HFFc6 (cell line): ENCODE results near the gene GCSAM. TPM values are rescaled to one million over a fixed set of nuclear protein-coding genes. Genes with fewer than 3 reads are reported as not detected.

Source experiments
- DNase-seq: peaks from one replicate; pipeline ENCODE4 v3.0.0-alpha.2; 2018
- H3K27ac Mint-ChIP-seq: 2 replicates; pipeline ENCODE4 v1.8.0; 2020; ENCODE audit warnings: mild to moderate bottlenecking, mixed read lengths
- H3K27me3 Mint-ChIP-seq: 2 replicates; pipeline ENCODE4 v1.8.0; 2021; ENCODE audit warnings: mild to moderate bottlenecking, moderate library complexity, mixed read lengths; ENCODE audit not compliant: insufficient read depth
- H3K36me3 Mint-ChIP-seq: 2 replicates; pipeline ENCODE4 v1.8.0; 2021; ENCODE audit warnings: low read depth, mixed read lengths
- H3K4me1 Mint-ChIP-seq: 2 replicates; pipeline ENCODE4 v1.8.0; 2020; ENCODE audit warnings: low read depth, mixed read lengths
- H3K4me3 Mint-ChIP-seq: 2 replicates; pipeline ENCODE4 v1.8.0; 2020; ENCODE audit warnings: mild to moderate bottlenecking, moderate library complexity, mixed read lengths
- H3K9me3 Mint-ChIP-seq: 2 replicates; pipeline ENCODE4 v1.8.0; 2020; ENCODE audit warnings: mild to moderate bottlenecking, mixed read lengths
- CTCF ChIP-seq: fragments of 200-600 bp; sonication (generic); IDR thresholded peaks from 2 replicates; pipeline ENCODE4 v1.5.0; 2021; ENCODE audit warnings: antibody characterized with exemption, mild to moderate bottlenecking
- long read RNA-seq: library from polyadenylated mRNA; unstranded; transcript quantifications from one replicate; pipeline ENCODE4 v2.0.0, GENCODE V29; 2019
- total RNA-seq, 6 experiments: library from RNA; stranded (reverse); fragmentation: NEBNext Ultra II Directional; extraction: Animal tissue kit (Norgen Biotek cat#: 25700); gene quantifications; 2 replicates in 1 of 6; 3 replicates in 5 of 6; pipeline ENCODE4 v1.2.3, GENCODE V29; 2021

GCSAM gene
- not detected for total RNA-seq
- long read RNA-seq, partial matches to known transcripts, result 0 of 1 reads
- long read RNA-seq, other reads (novel, unspliced or antisense), result 1 of 1 reads

GRCh38 chr3:112132975-112133448 is at the start of gene GCSAM:
GCSAM (minus strand) TSS chr3:112133248; CDS start chr3:112133120, 128 bp downstream.
- Mint-ChIP-seq H3K4me1 (peaks cover 22% of the 10 kb centered on the region), H3K27me3 (no peaks in the 10 kb centered on the region; the same call in 1 of the 2 replicates), H3K27ac (no peak within 1 kb of the TSS), H3K4me3 (no peak within 1 kb of the TSS), H3K36me3 (no peaks in the 10 kb centered on the region), H3K9me3 (no peaks in the 10 kb centered on the region)
- no peak for DNase-seq
- no peak for TF ChIP-seq CTCF

GRCh38 chr3:112175646-112176045 is 42.6 kb upstream of the GCSAM start:
- Mint-ChIP-seq H3K4me3 (no peak overlapping the region), H3K27ac (no peak overlapping the region), H3K4me1 (no peaks in the 10 kb centered on the region), H3K27me3 (no peaks in the 10 kb centered on the region; the same call in 1 of the 2 replicates), H3K9me3 (no peaks in the 10 kb centered on the region), H3K36me3 (no peaks in the 10 kb centered on the region)
- no peak for DNase-seq
- no peak for TF ChIP-seq CTCF

- Mint-ChIP-seq H3K36me3 (no peaks in the 10 kb centered on the region), H3K4me1 (no peaks in the 10 kb centered on the region), H3K4me3 (no peak overlapping the region), H3K9me3 (no peaks in the 10 kb centered on the region), H3K27me3 (no peaks in the 10 kb centered on the region; the same call in 1 of the 2 replicates), H3K27ac (no peak overlapping the region)
- DNase-seq, result no peak
- TF ChIP-seq CTCF, result no peak
These were observed 42.0 kb upstream of the GCSAM start for GRCh38 chr3:112175037-112175436.

- no peak for DNase-seq
- H3K27ac Mint-ChIP-seq, result no peak overlapping the region
- no peak for TF ChIP-seq CTCF
- no peaks in the 10 kb centered on the region for H3K36me3 Mint-ChIP-seq
- H3K4me1 Mint-ChIP-seq, result no peaks in the 10 kb centered on the region
- H3K4me3 Mint-ChIP-seq, result no peak overlapping the region
- 0 out of 2 replicates have a peak, but pooled peaks cover 2% of the 10 kb centered on the region for H3K9me3 Mint-ChIP-seq
- no peaks in the 10 kb centered on the region; the same call in 1 of the 2 replicates for H3K27me3 Mint-ChIP-seq
These were observed 38.1 kb upstream of the GCSAM start for GRCh38 chr3:112171144-112171543.

GRCh38 chr3:112170046-112170445 is 37.0 kb upstream of the GCSAM start:
- Mint-ChIP-seq H3K9me3 (peaks cover 4% of the 10 kb centered on the region; the same call in 1 of the 2 replicates), H3K4me1 (no peaks in the 10 kb centered on the region), H3K27ac (no peak overlapping the region), H3K27me3 (no peaks in the 10 kb centered on the region; the same call in 1 of the 2 replicates), H3K36me3 (peaks cover 3% of the 10 kb centered on the region), H3K4me3 (no peak overlapping the region)
- DNase-seq, result no peak
- TF ChIP-seq CTCF, result no peak
